ENCODE data around the gene POT1.

Gene POT1

DNA sequence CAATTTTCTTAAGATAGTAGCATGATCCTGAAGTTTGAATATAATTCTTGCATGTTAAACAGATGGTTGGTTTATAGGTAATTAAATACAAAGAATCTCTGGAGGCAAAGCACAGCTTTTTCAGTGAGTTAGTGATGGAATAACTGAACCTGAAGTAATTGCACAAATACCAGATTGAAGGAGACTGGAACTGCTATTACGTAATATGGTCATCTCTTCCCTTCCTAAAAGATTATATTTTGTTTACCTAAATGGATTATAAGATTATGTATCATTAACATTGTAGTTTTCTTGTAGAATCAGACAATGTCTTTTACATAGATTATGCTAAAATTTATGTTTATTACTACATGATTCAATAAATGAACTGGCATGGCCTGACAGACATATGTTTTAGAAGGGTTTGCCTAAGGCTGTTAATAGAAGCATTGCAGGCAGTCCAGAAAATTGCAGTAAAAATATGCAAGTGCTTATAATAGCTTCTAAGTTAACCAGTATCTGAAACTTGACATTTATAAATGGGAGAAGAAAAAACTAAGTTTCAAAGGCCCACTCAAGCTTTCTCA is 128.2 kb downstream of the POT1 start:
- Histone ChIP-seq H3K9ac (ENCODE audit: low read length) (no peak overlapping the region), H2AK5ac (ENCODE audit: low read length) (no peak overlapping the region), H3K4me1 (ENCODE audit: control insufficient read depth, low read depth, low read length) (no peaks in the 10 kb centered on the region), H3K27ac (ENCODE audit: low read depth, low read length) (no peak overlapping the region), H3K79me2 (ENCODE audit: control insufficient read depth, insufficient read depth, low read length) (no peaks in the 10 kb centered on the region), H2BK5ac (ENCODE audit: low read length) (no peak overlapping the region), H2BK120ac (ENCODE audit: low read depth, low read length) (no peak overlapping the region), H3K23ac (ENCODE audit: low read length) (no peak overlapping the region), H4K8ac (ENCODE audit: low read depth, low read length) (no peak overlapping the region), H2BK15ac (replicated peaks; ENCODE audit: low read depth) (no peak overlapping the region), H3K56ac (ENCODE audit: low read length) (no peak overlapping the region), H3K4me3 (ENCODE audit: low read length) (no peak overlapping the region), H3K18ac (ENCODE audit: low read length) (no peak overlapping the region), H3K4me2 (ENCODE audit: low read length) (no peak overlapping the region), H3K36me3 (ENCODE audit: control insufficient read depth, insufficient read depth, low read length) (no peaks in the 10 kb centered on the region), H4K5ac (ENCODE audit: low read length) (no peak overlapping the region), H3K79me1 (ENCODE audit: low read length) (no peaks in the 10 kb centered on the region), H3K27me3 (ENCODE audit: insufficient read depth, low read length, poor library complexity) (no peaks in the 10 kb centered on the region), H3K4ac (ENCODE audit: low read depth, low read length) (no peak overlapping the region)
- no CpG with 5 or more reads among the region's 1 CpG for WGBS (ENCODE audit: extremely low coverage, insufficient coverage, low lambda C conversion rate)
- DNase-seq = no peak

DNA sequence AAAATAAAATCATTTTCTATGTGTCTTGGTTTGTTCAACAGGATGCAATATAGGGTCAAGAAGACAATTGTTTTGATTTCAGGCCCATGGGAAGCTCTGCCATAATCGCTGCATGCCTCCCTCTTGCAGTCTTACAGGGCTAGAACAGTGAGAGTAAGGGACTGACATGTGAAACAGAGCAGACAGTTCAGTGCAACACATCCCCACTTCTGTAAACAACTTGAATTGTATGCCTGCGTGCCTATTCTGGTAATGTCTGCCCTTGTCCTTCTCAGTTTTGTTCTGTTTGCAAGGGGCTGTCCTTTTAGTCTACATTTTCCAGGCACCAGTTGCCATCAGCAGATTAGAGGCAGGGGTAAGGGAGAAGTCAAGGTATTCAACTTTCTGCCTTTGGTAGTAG is 129.2 kb downstream of the POT1 start:
- Histone ChIP-seq H4K8ac (ENCODE audit: low read depth, low read length) (no peak overlapping the region), H3K27ac (ENCODE audit: low read depth, low read length) (no peak overlapping the region), H3K79me2 (ENCODE audit: control insufficient read depth, insufficient read depth, low read length) (no peaks in the 10 kb centered on the region), H3K23ac (ENCODE audit: low read length) (no peak overlapping the region), H3K18ac (ENCODE audit: low read length) (no peak overlapping the region), H2BK120ac (ENCODE audit: low read depth, low read length) (no peak overlapping the region), H2BK15ac (replicated peaks; ENCODE audit: low read depth) (no peak overlapping the region), H3K56ac (ENCODE audit: low read length) (no peak overlapping the region), H3K4me2 (ENCODE audit: low read length) (no peak overlapping the region), H3K9ac (ENCODE audit: low read length) (no peak overlapping the region), H3K36me3 (ENCODE audit: control insufficient read depth, insufficient read depth, low read length) (no peaks in the 10 kb centered on the region), H3K4me1 (ENCODE audit: control insufficient read depth, low read depth, low read length) (no peaks in the 10 kb centered on the region), H3K27me3 (ENCODE audit: insufficient read depth, low read length, poor library complexity) (no peaks in the 10 kb centered on the region), H3K79me1 (ENCODE audit: low read length) (no peaks in the 10 kb centered on the region), H3K4me3 (ENCODE audit: low read length) (no peak overlapping the region), H2BK5ac (ENCODE audit: low read length) (no peak overlapping the region), H4K5ac (ENCODE audit: low read length) (no peak overlapping the region), H3K4ac (ENCODE audit: low read depth, low read length) (no peak overlapping the region), H2AK5ac (ENCODE audit: low read length) (no peak overlapping the region)
- DNase-seq = no peak
- no CpG with 5 or more reads among the region's 2 CpGs for WGBS (ENCODE audit: extremely low coverage, insufficient coverage, low lambda C conversion rate)

DNA sequence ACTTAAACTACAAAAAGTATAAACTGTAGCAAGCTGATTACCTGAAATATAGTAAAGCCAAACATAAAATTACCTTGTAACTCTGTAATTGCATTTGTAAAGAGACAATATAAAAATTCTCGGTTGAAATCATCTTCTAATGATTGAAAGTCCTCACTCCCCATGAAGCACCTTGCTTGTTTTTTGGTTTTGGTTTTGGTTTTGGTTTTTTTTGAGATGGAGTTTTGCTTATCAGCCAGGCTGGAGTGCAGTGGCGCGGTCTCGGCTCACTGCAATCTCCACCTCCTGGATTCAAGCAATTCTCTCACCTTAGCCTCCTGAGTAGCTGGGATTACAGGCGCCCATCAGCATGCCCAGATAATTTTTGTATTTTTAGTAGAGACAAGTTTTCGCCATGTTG is 130.2 kb downstream of the POT1 start:
- Histone ChIP-seq H3K27me3 (ENCODE audit: insufficient read depth, low read length, poor library complexity) (no peaks in the 10 kb centered on the region), H3K36me3 (ENCODE audit: control insufficient read depth, insufficient read depth, low read length) (no peaks in the 10 kb centered on the region), H2BK120ac (ENCODE audit: low read depth, low read length) (no peak overlapping the region), H3K23ac (ENCODE audit: low read length) (no peak overlapping the region), H3K9ac (ENCODE audit: low read length) (no peak overlapping the region), H3K56ac (ENCODE audit: low read length) (no peak overlapping the region), H4K5ac (ENCODE audit: low read length) (no peak overlapping the region), H3K4me1 (ENCODE audit: control insufficient read depth, low read depth, low read length) (no peaks in the 10 kb centered on the region), H4K8ac (ENCODE audit: low read depth, low read length) (no peak overlapping the region), H3K4ac (ENCODE audit: low read depth, low read length) (no peak overlapping the region), H3K18ac (ENCODE audit: low read length) (no peak overlapping the region), H3K79me1 (ENCODE audit: low read length) (no peaks in the 10 kb centered on the region), H3K27ac (ENCODE audit: low read depth, low read length) (no peak overlapping the region), H2BK15ac (replicated peaks; ENCODE audit: low read depth) (no peak overlapping the region), H3K4me3 (ENCODE audit: low read length) (no peak overlapping the region), H3K79me2 (ENCODE audit: control insufficient read depth, insufficient read depth, low read length) (no peaks in the 10 kb centered on the region), H3K4me2 (ENCODE audit: low read length) (no peak overlapping the region), H2AK5ac (ENCODE audit: low read length) (no peak overlapping the region), H2BK5ac (ENCODE audit: low read length) (no peak overlapping the region)
- DNase-seq = no peak
- WGBS (ENCODE audit: extremely low coverage, insufficient coverage, low lambda C conversion rate) = no CpG with 5 or more reads among the region's 6 CpGs

DNA sequence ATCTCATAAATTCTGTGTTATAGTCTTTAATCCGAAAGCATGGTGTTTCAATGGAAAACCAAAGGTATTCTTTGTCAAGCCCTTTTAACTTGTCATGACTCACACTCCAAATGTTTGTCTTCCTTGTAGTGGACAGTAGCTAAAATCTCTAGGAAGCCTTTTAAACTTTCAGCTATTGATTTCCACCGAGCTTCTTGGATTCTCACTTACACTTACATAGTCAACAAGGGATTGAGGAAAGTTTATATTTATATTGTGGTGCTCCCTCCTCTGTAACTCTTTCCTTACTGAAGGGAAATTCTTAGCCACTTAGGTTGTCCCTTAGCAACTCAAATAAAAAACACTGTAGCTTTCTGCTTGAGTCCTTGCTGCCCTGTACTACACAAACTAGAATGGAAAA is 132.9 kb downstream of the POT1 start:
- WGBS (ENCODE audit: extremely low coverage, insufficient coverage, low lambda C conversion rate) = no CpG with 5 or more reads among the region's 2 CpGs
- no peak overlapping the region for H3K56ac ChIP-seq (ENCODE audit: low read length)
- no peak for DNase-seq
- no peaks in the 10 kb centered on the region for H3K79me1 ChIP-seq (ENCODE audit: low read length)
- no peak overlapping the region for H2BK5ac ChIP-seq (ENCODE audit: low read length)
- no peak overlapping the region for H3K18ac ChIP-seq (ENCODE audit: low read length)
- no peak overlapping the region for H4K5ac ChIP-seq (ENCODE audit: low read length)
- H3K36me3 ChIP-seq (ENCODE audit: control insufficient read depth, insufficient read depth, low read length) = no peaks in the 10 kb centered on the region
- no peak overlapping the region for H4K8ac ChIP-seq (ENCODE audit: low read depth, low read length)
- no peak overlapping the region for H3K27ac ChIP-seq (ENCODE audit: low read depth, low read length)
- no peak overlapping the region for H2BK15ac ChIP-seq (replicated peaks; ENCODE audit: low read depth)
- H3K4me3 ChIP-seq (ENCODE audit: low read length) = no peak overlapping the region
- no peak overlapping the region for H2BK120ac ChIP-seq (ENCODE audit: low read depth, low read length)
- no peak overlapping the region for H3K4me2 ChIP-seq (ENCODE audit: low read length)
- H3K9ac ChIP-seq (ENCODE audit: low read length) = no peak overlapping the region
- no peaks in the 10 kb centered on the region for H3K79me2 ChIP-seq (ENCODE audit: control insufficient read depth, insufficient read depth, low read length)
- H3K27me3 ChIP-seq (ENCODE audit: insufficient read depth, low read length, poor library complexity) = no peaks in the 10 kb centered on the region
- H3K23ac ChIP-seq (ENCODE audit: low read length) = no peak overlapping the region
- H2AK5ac ChIP-seq (ENCODE audit: low read length) = no peak overlapping the region
- H3K4ac ChIP-seq (ENCODE audit: low read depth, low read length) = no peak overlapping the region
- peaks cover 2% of the 10 kb centered on the region for H3K4me1 ChIP-seq (ENCODE audit: control insufficient read depth, low read depth, low read length)

DNA sequence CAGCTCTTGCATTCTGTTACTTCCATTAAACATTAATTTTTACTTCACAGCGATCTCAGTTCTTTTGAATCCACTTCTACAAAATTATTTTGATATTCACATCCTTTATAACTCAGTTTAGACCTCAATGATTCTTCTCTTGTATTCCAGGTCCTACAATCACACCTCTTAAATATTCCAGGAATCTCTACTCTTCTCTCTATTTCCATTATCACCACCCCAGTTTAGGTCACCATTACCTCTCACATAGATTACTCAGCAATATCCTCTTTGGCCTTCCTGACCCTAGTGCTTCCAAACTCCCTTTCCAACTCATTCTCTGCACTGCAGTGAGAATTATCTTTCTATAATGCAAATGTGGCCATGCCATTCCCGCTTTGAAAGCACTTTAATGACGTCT is 136.9 kb downstream of the POT1 start:
- Histone ChIP-seq H2BK120ac (ENCODE audit: low read depth, low read length) (no peak overlapping the region), H2BK15ac (replicated peaks; ENCODE audit: low read depth) (no peak overlapping the region), H3K79me2 (ENCODE audit: control insufficient read depth, insufficient read depth, low read length) (no peaks in the 10 kb centered on the region), H4K5ac (ENCODE audit: low read length) (no peak overlapping the region), H4K8ac (ENCODE audit: low read depth, low read length) (no peak overlapping the region), H3K36me3 (ENCODE audit: control insufficient read depth, insufficient read depth, low read length) (no peaks in the 10 kb centered on the region), H3K4me2 (ENCODE audit: low read length) (no peak overlapping the region), H3K4ac (ENCODE audit: low read depth, low read length) (no peak overlapping the region), H3K27ac (ENCODE audit: low read depth, low read length) (no peak overlapping the region), H3K23ac (ENCODE audit: low read length) (no peak overlapping the region), H3K56ac (ENCODE audit: low read length) (no peak overlapping the region), H3K79me1 (ENCODE audit: low read length) (no peaks in the 10 kb centered on the region), H2BK5ac (ENCODE audit: low read length) (no peak overlapping the region), H3K4me1 (ENCODE audit: control insufficient read depth, low read depth, low read length) (peaks cover 2% of the 10 kb centered on the region), H3K9ac (ENCODE audit: low read length) (no peak overlapping the region), H3K27me3 (ENCODE audit: insufficient read depth, low read length, poor library complexity) (no peaks in the 10 kb centered on the region), H3K4me3 (ENCODE audit: low read length) (no peak overlapping the region), H3K18ac (ENCODE audit: low read length) (peak overlapping the region; percentile 12), H2AK5ac (ENCODE audit: low read length) (no peak overlapping the region)
- DNase-seq = peak; percentile 23
- WGBS (ENCODE audit: extremely low coverage, insufficient coverage, low lambda C conversion rate) = no CpG with 5 or more reads among the region's 3 CpGs

DNA sequence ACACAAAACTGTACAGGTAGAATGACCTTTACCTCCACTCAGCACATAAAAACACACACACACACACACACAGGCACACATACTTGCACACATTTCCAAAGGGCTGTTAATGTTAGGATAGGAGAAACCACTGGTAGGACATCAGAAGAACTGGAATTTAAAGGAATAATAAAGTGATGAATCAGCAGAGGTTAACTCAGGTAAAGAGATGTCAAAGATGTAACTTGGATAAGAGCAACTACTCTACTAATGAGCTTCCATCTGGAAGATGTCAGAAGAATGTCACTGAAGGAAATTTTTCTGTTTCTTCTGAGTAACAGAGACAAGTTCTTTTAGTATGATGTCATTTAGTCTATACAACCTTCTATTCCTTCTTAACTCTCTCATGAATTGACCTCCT is 137.6 kb downstream of the POT1 start:
- Histone ChIP-seq H2BK5ac (ENCODE audit: low read length) (no peak overlapping the region), H3K4me3 (ENCODE audit: low read length) (no peak overlapping the region), H3K79me2 (ENCODE audit: control insufficient read depth, insufficient read depth, low read length) (no peaks in the 10 kb centered on the region), H4K5ac (ENCODE audit: low read length) (no peak overlapping the region), H2AK5ac (ENCODE audit: low read length) (no peak overlapping the region), H4K8ac (ENCODE audit: low read depth, low read length) (no peak overlapping the region), H3K9ac (ENCODE audit: low read length) (no peak overlapping the region), H3K4me2 (ENCODE audit: low read length) (no peak overlapping the region), H2BK120ac (ENCODE audit: low read depth, low read length) (no peak overlapping the region), H3K27me3 (ENCODE audit: insufficient read depth, low read length, poor library complexity) (no peaks in the 10 kb centered on the region), H3K18ac (ENCODE audit: low read length) (no peak overlapping the region), H3K36me3 (ENCODE audit: control insufficient read depth, insufficient read depth, low read length) (no peaks in the 10 kb centered on the region), H3K56ac (ENCODE audit: low read length) (no peak overlapping the region), H2BK15ac (replicated peaks; ENCODE audit: low read depth) (no peak overlapping the region), H3K4ac (ENCODE audit: low read depth, low read length) (no peak overlapping the region), H3K23ac (ENCODE audit: low read length) (no peak overlapping the region), H3K27ac (ENCODE audit: low read depth, low read length) (no peak overlapping the region), H3K79me1 (ENCODE audit: low read length) (no peaks in the 10 kb centered on the region), H3K4me1 (ENCODE audit: control insufficient read depth, low read depth, low read length) (peaks cover 2% of the 10 kb centered on the region)
- DNase-seq = peak; percentile 40

Data from mesendoderm (in vitro differentiated cells).